Vagina (tissue), 2 donors: ENCODE results near the gene PRKAR2B. TPM values are rescaled to one million over a fixed set of nuclear protein-coding genes. Genes with fewer than 3 reads are reported as not detected.
A peak's percentile ranks its signal among the peaks of the same experiment; 100 is the strongest.

Experiments used
- DNase-seq, 2 donors: peaks; one replicate each; pipeline ENCODE4 v3.0.0-alpha.2; 2017; ENCODE audit errors: extremely low spot score in 2 of 2
- H3K27ac ChIP-seq: fragments of 200-600 bp; sonication (generic); one replicate; pipeline ENCODE4 v1.5.1; 2019
- H3K27me3 ChIP-seq: fragments of 200-600 bp; sonication (generic); one replicate; pipeline ENCODE4 v1.5.1; 2019
- H3K36me3 ChIP-seq, 2 donors: fragments of 200-600 bp; sonication (generic); one replicate each; pipeline ENCODE4 v1.5.1; 2017 to 2019
- H3K4me1 ChIP-seq: fragments of 200-600 bp; sonication (generic); one replicate; pipeline ENCODE4 v1.5.1; 2019
- H3K4me3 ChIP-seq, 2 donors: fragments of 200-600 bp; sonication (generic); 1 replicate in 1 of 2; 2 replicates in 1 of 2; pipeline ENCODE4 v1.5.1; 2016 to 2019
- H3K9me3 ChIP-seq: fragments of 200-600 bp; sonication (generic); one replicate; pipeline ENCODE4 v1.5.1; 2019
- CTCF ChIP-seq, 3 experiments: fragments of 450-650 bp in 2 of 3; fragments of 200-600 bp in 1 of 3; sonication (generic) in 1 of 3; IDR thresholded peaks; one replicate each; pipeline ENCODE4 v1.5.1; 2017 to 2019; ENCODE audit warnings: antibody characterized with exemption in 3 of 3, mild to moderate bottlenecking in 2 of 3, moderate library complexity in 2 of 3
- POLR2A ChIP-seq, 2 donors: fragments of 450-650 bp; IDR thresholded peaks; one replicate each; pipeline ENCODE4 v1.6.1; 2017; ENCODE audit warnings: antibody characterized with exemption in 2 of 2, mild to moderate bottlenecking in 2 of 2, moderate library complexity in 2 of 2
- POLR2AphosphoS5 ChIP-seq, 2 donors: sonication (generic); formaldehyde crosslinking; IDR thresholded peaks; one replicate each; pipeline ENCODE4 v1.9.0; 2017; ENCODE audit warnings: antibody characterized with exemption in 2 of 2, mild to moderate bottlenecking in 2 of 2, low read depth in 1 of 2; ENCODE audit not compliant: insufficient read depth in 1 of 2
- intact Hi-C: fragments of 100-400 bp; cut with DNase I; formaldehyde crosslinking; loops from one replicate; pipeline ENCODE4 v1.15.1; 2023
- total RNA-seq: library from RNA; depleted of rRNA; stranded (reverse); fragments of >200 nt; gene quantifications from one replicate; pipeline ENCODE4 v1.2.3, GENCODE V29; 2016

Gene PRKAR2B
- total RNA-seq, 1 donor from 2014 or later = 16.5 TPM

GRCh38 chr7:107208563-107208962 lies 164.1 kb downstream of the PRKAR2B start:
- peaks cover 27% of the 10 kb centered on the region for H3K4me1 ChIP-seq
- intact Hi-C loops = no loop called here
- peak overlapping the region; percentile 80 for H3K27ac ChIP-seq
- no peaks in the 10 kb centered on the region for H3K9me3 ChIP-seq
- H3K27me3 ChIP-seq = no peaks in the 10 kb centered on the region
- TF ChIP-seq POLR2A (IDR thresholded peaks at IDR 0.05) (no peak), CTCF (IDR thresholded peaks at IDR 0.05) (no peak), POLR2AphosphoS5 (IDR thresholded peaks at IDR 0.05; ENCODE audit: insufficient read depth in 1 of 2, low read depth in 1 of 2) (no peak)
- H3K4me3 ChIP-seq = no peak overlapping the region
- DNase-seq = no peak
- H3K36me3 ChIP-seq = peaks cover 0 to 32% of the 10 kb centered on the region in 2 donors

- Histone ChIP-seq H3K4me3 (no peak overlapping the region), H3K36me3 (peaks cover 0 to 22% of the 10 kb centered on the region in 2 donors)
These were observed 165.1 kb downstream of the PRKAR2B start for GRCh38 chr7:107209565-107209964.

GRCh38 chr7:107210400-107210799 lies 165.9 kb downstream of the PRKAR2B start:
- no peak for DNase-seq
- intact Hi-C loops = no loop called here
- Histone ChIP-seq H3K27ac (no peak overlapping the region), H3K9me3 (no peaks in the 10 kb centered on the region), H3K4me1 (peaks cover 27% of the 10 kb centered on the region), H3K4me3 (no peak overlapping the region), H3K36me3 (peaks cover 0 to 19% of the 10 kb centered on the region in 2 donors), H3K27me3 (no peaks in the 10 kb centered on the region)
- TF ChIP-seq POLR2A (IDR thresholded peaks at IDR 0.05) (no peak), CTCF (IDR thresholded peaks at IDR 0.05) (no peak), POLR2AphosphoS5 (IDR thresholded peaks at IDR 0.05; ENCODE audit: insufficient read depth in 1 of 2, low read depth in 1 of 2) (no peak)

More at GRCh38 chr7:107209565-107209964, 165.1 kb downstream of the PRKAR2B start:
- Histone ChIP-seq H3K4me1 (peaks cover 27% of the 10 kb centered on the region), H3K27me3 (no peaks in the 10 kb centered on the region), H3K9me3 (no peaks in the 10 kb centered on the region), H3K27ac (peak overlapping the region; percentile 80)
- intact Hi-C loops = no loop called here
- TF ChIP-seq POLR2A (IDR thresholded peaks at IDR 0.05) (no peak), CTCF (IDR thresholded peaks at IDR 0.05) (no peak), POLR2AphosphoS5 (IDR thresholded peaks at IDR 0.05; ENCODE audit: insufficient read depth in 1 of 2, low read depth in 1 of 2) (no peak)
- DNase-seq = no peak

Other genes with a start within 250 kb of the PRKAR2B start
- gene PIK3CG, start 179.4 kb upstream of the PRKAR2B start, total RNA-seq = 4.4 TPM
- gene HBP1, start 124.3 kb downstream of the PRKAR2B start, total RNA-seq = 91.3 TPM